Measurements from ENCODE around the gene RAB3A. TPM values are rescaled to one million over a fixed set of nuclear protein-coding genes. Genes with fewer than 3 reads are reported as not detected.

The RAB3A gene
- total RNA-seq, 1 experiment from 2014 or later: 4.0 TPM

GRCh38 chr19:18157465-18158063, 46.3 kb downstream of the RAB3A start:
- BruUV-seq (replicated peaks): no TSS peak
- ChIA-PET POLR2A (ENCODE audit: unreplicated experiment) (interaction anchor here (0.7 kb wide), 1 partner anchor 133 kb away, joined by 13 read pairs; no protein-coding TSS in a partner anchor), CTCF (no interaction called here)
- Histone ChIP-seq H3K4me3 (no peak overlapping the region), H4K20me1 (ENCODE audit: insufficient read depth) (peaks cover 42% of the 10 kb centered on the region), H3K36me3 (ENCODE audit: low read depth) (peaks cover 12% of the 10 kb centered on the region; the same call in 1 of the 2 replicates), H3K27ac (no peak overlapping the region), H3K9me3 (ENCODE audit: insufficient read depth, low read depth) (no peaks in the 10 kb centered on the region), H3K9me2 (ENCODE audit: insufficient read depth) (no peaks in the 10 kb centered on the region), H3K4me2 (no peak overlapping the region), H2AFZ (no peak overlapping the region), H3K79me2 (ENCODE audit: low read depth) (peaks cover 39% of the 10 kb centered on the region), H3F3A (ENCODE audit: insufficient read depth, low read depth) (peaks cover 45% of the 10 kb centered on the region), H3K4me1 (replicated peaks; ENCODE audit: insufficient read depth) (peaks cover 9% of the 10 kb centered on the region; the same call in 1 of the 2 replicates), H3K27me3 (ENCODE audit: insufficient read depth, low read depth) (no peaks in the 10 kb centered on the region)
- TF ChIP-seq EZH2 (IDR thresholded peaks at IDR 0.05; ENCODE audit: low read depth) (no peak), CTCF (conservative IDR thresholded peaks at IDR 0.05) (no peak)
- DNase-seq: no peak
- intact Hi-C loops (cut with micrococcal nuclease; ENCODE audit: unreplicated experiment): loop anchor here (5.0 kb wide), 1 partner anchor 150 kb away; the partner anchor contains the start of gene ARRDC2

GRCh38 chr19:18156841-18157464, 46.9 kb downstream of the RAB3A start:
- H3K36me3 ChIP-seq (ENCODE audit: low read depth): peaks cover 11% of the 10 kb centered on the region; the same call in 1 of the 2 replicates
- peaks cover 39% of the 10 kb centered on the region for H3K79me2 ChIP-seq (ENCODE audit: low read depth)
- no peaks in the 10 kb centered on the region for H3K27me3 ChIP-seq (ENCODE audit: insufficient read depth, low read depth)
- TF ChIP-seq EZH2 (IDR thresholded peaks at IDR 0.05; ENCODE audit: low read depth): no peak
- TF ChIP-seq CTCF (conservative IDR thresholded peaks at IDR 0.05): no peak
- ChIA-PET POLR2A (ENCODE audit: unreplicated experiment) (no interaction called here), CTCF (no interaction called here)
- intact Hi-C loops (cut with micrococcal nuclease; ENCODE audit: unreplicated experiment): loop anchor here (5.0 kb wide), 1 partner anchor 150 kb away; the partner anchor contains the start of gene ARRDC2
- no peak overlapping the region for H2AFZ ChIP-seq
- H3K27ac ChIP-seq: no peak overlapping the region
- no peaks in the 10 kb centered on the region for H3K9me3 ChIP-seq (ENCODE audit: insufficient read depth, low read depth)
- H4K20me1 ChIP-seq (ENCODE audit: insufficient read depth): peaks cover 39% of the 10 kb centered on the region
- peaks cover 47% of the 10 kb centered on the region for H3F3A ChIP-seq (ENCODE audit: insufficient read depth, low read depth)
- no peak overlapping the region for H3K4me2 ChIP-seq
- peaks cover 9% of the 10 kb centered on the region; the same call in 1 of the 2 replicates for H3K4me1 ChIP-seq (replicated peaks; ENCODE audit: insufficient read depth)
- BruUV-seq (replicated peaks): no TSS peak
- DNase-seq: peak in 1 of 2 experiments; percentile 85
- H3K4me3 ChIP-seq: no peak overlapping the region
- H3K9me2 ChIP-seq (ENCODE audit: insufficient read depth): no peaks in the 10 kb centered on the region

GRCh38 chr19:18156268-18156667, 47.6 kb downstream of the RAB3A start:
- no peak overlapping the region for H3K4me2 ChIP-seq
- no peak overlapping the region for H2AFZ ChIP-seq
- no peak overlapping the region for H3K4me3 ChIP-seq
- no peaks in the 10 kb centered on the region for H3K9me3 ChIP-seq (ENCODE audit: insufficient read depth, low read depth)
- no peaks in the 10 kb centered on the region for H3K9me2 ChIP-seq (ENCODE audit: insufficient read depth)
- intact Hi-C loops (cut with micrococcal nuclease; ENCODE audit: unreplicated experiment): loop anchor here (5.0 kb wide), 1 partner anchor 149 kb away; the partner anchor contains the start of gene ARRDC2
- peaks cover 39% of the 10 kb centered on the region for H3K79me2 ChIP-seq (ENCODE audit: low read depth)
- peaks cover 15% of the 10 kb centered on the region for H3K4me1 ChIP-seq (replicated peaks; ENCODE audit: insufficient read depth)
- TF ChIP-seq EZH2 (IDR thresholded peaks at IDR 0.05; ENCODE audit: low read depth): no peak
- no peak for TF ChIP-seq CTCF (conservative IDR thresholded peaks at IDR 0.05)
- H3F3A ChIP-seq (ENCODE audit: insufficient read depth, low read depth): peaks cover 54% of the 10 kb centered on the region
- peaks cover 6% of the 10 kb centered on the region; the same call in 1 of the 2 replicates for H3K36me3 ChIP-seq (ENCODE audit: low read depth)
- H3K27ac ChIP-seq: no peak overlapping the region
- DNase-seq: no peak
- no TSS peak for BruUV-seq (replicated peaks)
- peaks cover 34% of the 10 kb centered on the region for H4K20me1 ChIP-seq (ENCODE audit: insufficient read depth)
- POLR2A ChIA-PET (ENCODE audit: unreplicated experiment): interaction anchor here (0.6 kb wide), 1 partner anchor 36 kb away, joined by 3 read pairs; the partner anchor contains the start of gene MPV17L2
- CTCF ChIA-PET: no interaction called here
- no peaks in the 10 kb centered on the region for H3K27me3 ChIP-seq (ENCODE audit: insufficient read depth, low read depth)
